Measurements from ENCODE around the gene SASH1. TPM values are rescaled to one million over a fixed set of nuclear protein-coding genes. Genes with fewer than 3 reads are reported as not detected.

SASH1 gene
- total RNA-seq, 4 donors from 2014 or later, result 132 to 238 (median 160) TPM

- no peaks in the 10 kb centered on the region for H3K27me3 ChIP-seq
- H3K9me3 ChIP-seq, result no peaks in the 10 kb centered on the region
- WGBS, 2 donors, result 23 to 27% methylated on average over 14 of the region's 14 CpGs
- peak in 1 of 2 donors; percentile 56 for TF ChIP-seq EP300 (IDR thresholded peaks at IDR 0.05)
- TF ChIP-seq POLR2A (IDR thresholded peaks at IDR 0.05), result no peak
- peaks cover 0 to 4% (median 0%) of the 10 kb centered on the region in 3 donors for H3K36me3 ChIP-seq
- DNase-seq (ENCODE audit: low spot score in 2 of 2), result no peak
- H3K27ac ChIP-seq, result peak overlapping the region; percentile 76 to 93 (median 88)
- H3K4me3 ChIP-seq, result peak overlapping the region; percentile 15 to 41 (median 20)
- H3K4me1 ChIP-seq, result peaks cover 0 to 72% (median 10%) of the 10 kb centered on the region in 4 donors
Measured at GRCh38 chr6:148513145-148514071, 170.8 kb downstream of the SASH1 start.

GRCh38 chr6:148514091-148514845 lies 171.6 kb downstream of the SASH1 start:
- peak overlapping the region; percentile 15 to 41 (median 20) for H3K4me3 ChIP-seq
- H3K27ac ChIP-seq, result peak overlapping the region; percentile 76 to 93 (median 88)
- no peaks in the 10 kb centered on the region for H3K9me3 ChIP-seq
- H3K36me3 ChIP-seq, result peaks cover 0 to 6% (median 0%) of the 10 kb centered on the region in 3 donors
- no peaks in the 10 kb centered on the region for H3K27me3 ChIP-seq
- TF ChIP-seq CTCF (IDR thresholded peaks at IDR 0.05), result no peak
- no peak for TF ChIP-seq EP300 (IDR thresholded peaks at IDR 0.05)
- no peak for TF ChIP-seq POLR2A (IDR thresholded peaks at IDR 0.05)
- WGBS, 2 donors, result 20 to 42% methylated on average over 14 of the region's 14 CpGs
- DNase-seq (ENCODE audit: low spot score in 2 of 2), result no peak
- H3K4me1 ChIP-seq, result peaks cover 0 to 79% (median 15%) of the 10 kb centered on the region in 4 donors

GRCh38 chr6:148516217-148516616 lies 173.6 kb downstream of the SASH1 start:
- H3K4me1 ChIP-seq, result peaks cover 0 to 84% (median 29%) of the 10 kb centered on the region in 4 donors
- peak overlapping the region in 3 of 4 donors; percentile 23 to 93 (median 92) for H3K27ac ChIP-seq
- no peaks in the 10 kb centered on the region for H3K9me3 ChIP-seq
- no peaks in the 10 kb centered on the region for H3K27me3 ChIP-seq
- no peak for TF ChIP-seq CTCF (IDR thresholded peaks at IDR 0.05)
- no peak for TF ChIP-seq POLR2A (IDR thresholded peaks at IDR 0.05)
- TF ChIP-seq EP300 (IDR thresholded peaks at IDR 0.05), result no peak
- peaks cover 0 to 20% (median 0%) of the 10 kb centered on the region in 3 donors for H3K36me3 ChIP-seq
- WGBS, 2 donors, result 33 to 53% methylated on average over 6 to 7 of the region's 7 CpGs
- DNase-seq (ENCODE audit: low spot score in 2 of 2), result no peak
- no peak overlapping the region for H3K4me3 ChIP-seq

- no peak overlapping the region for H3K4me3 ChIP-seq
- H3K36me3 ChIP-seq, result peaks cover 0 to 20% (median 0%) of the 10 kb centered on the region in 3 donors
- no peak for TF ChIP-seq POLR2A (IDR thresholded peaks at IDR 0.05)
- no peak for TF ChIP-seq EP300 (IDR thresholded peaks at IDR 0.05)
- TF ChIP-seq CTCF (IDR thresholded peaks at IDR 0.05), result no peak
- H3K27me3 ChIP-seq, result no peaks in the 10 kb centered on the region
- peak overlapping the region; percentile 23 to 93 (median 80) for H3K27ac ChIP-seq
- H3K4me1 ChIP-seq, result peaks cover 0 to 88% (median 30%) of the 10 kb centered on the region in 4 donors
- H3K9me3 ChIP-seq, result no peaks in the 10 kb centered on the region
- WGBS, 2 donors, result 67 to 71% methylated on average over 4 of the region's 4 CpGs
- DNase-seq (ENCODE audit: low spot score in 2 of 2), result no peak
Measured at GRCh38 chr6:148516617-148517016, 174.0 kb downstream of the SASH1 start.

- no peaks in the 10 kb centered on the region for H3K9me3 ChIP-seq
- DNase-seq (ENCODE audit: low spot score in 2 of 2), result no peak
- H3K27ac ChIP-seq, result peak overlapping the region; percentile 23 to 93 (median 80)
- no peaks in the 10 kb centered on the region for H3K27me3 ChIP-seq
- H3K4me3 ChIP-seq, result no peak overlapping the region
- H3K4me1 ChIP-seq, result peaks cover 0 to 93% (median 33%) of the 10 kb centered on the region in 4 donors
- peaks cover 0 to 20% (median 0%) of the 10 kb centered on the region in 3 donors for H3K36me3 ChIP-seq
- TF ChIP-seq POLR2A (IDR thresholded peaks at IDR 0.05) (no peak), EP300 (IDR thresholded peaks at IDR 0.05) (peak in 1 of 2 donors; percentile 66), CTCF (IDR thresholded peaks at IDR 0.05) (no peak)
- 84 to 85% methylated on average over 10 of the region's 10 CpGs for WGBS, 2 donors
Measured at GRCh38 chr6:148517470-148517869, 174.8 kb downstream of the SASH1 start.

All from tibial nerve (tissue), 4 donors.